ENCODE measurements around the gene TMC8.
A peak's percentile ranks its signal among the peaks of the same experiment; 100 is the strongest.
"Not testable (repeated sequence)": the region's sequence is repeated elsewhere in the genome, so short reads cannot be mapped to it uniquely, and the experiment has no call there.

TMC8 gene

DNA sequence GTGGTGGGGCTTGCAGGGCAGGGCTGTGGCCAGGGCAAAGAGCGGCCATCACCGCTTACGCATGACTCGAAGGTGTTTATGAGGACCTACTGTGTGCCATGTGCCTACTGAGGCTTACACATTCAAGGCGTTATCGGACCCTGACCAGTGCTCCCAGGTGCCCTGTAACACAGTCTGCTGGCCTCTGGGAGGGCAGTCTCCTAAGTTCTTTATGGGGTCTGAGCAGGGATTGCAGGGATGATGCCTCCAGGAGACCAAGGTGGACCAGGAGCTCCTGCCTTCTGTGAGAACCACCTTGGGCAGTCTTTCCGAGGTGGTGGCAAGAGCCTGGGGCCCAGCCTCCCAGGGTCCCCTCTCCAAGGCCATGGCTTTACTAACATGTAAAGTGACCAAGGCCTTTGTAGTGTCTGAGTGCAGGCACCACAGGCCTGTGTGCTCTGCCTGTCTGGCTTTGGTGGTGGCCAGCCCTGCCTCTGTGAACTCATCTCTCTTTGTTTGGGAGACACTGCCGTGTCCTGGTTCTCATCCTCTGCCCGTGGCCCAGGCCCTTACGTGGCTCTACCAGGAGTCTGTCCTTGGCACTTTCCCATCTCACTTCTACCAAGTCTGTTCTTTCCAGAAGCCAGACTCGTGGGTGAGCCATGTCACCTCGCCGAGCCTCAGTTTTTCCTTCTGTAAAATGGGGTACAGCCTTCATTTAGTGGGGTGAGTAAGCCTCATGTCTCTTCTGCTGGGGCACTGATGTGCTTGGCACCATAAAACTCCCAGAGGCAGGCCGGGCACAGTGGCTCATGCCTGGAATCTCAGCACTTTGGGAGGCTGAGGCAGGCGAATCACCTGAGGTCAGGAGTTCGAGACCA is 34.4 kb downstream of the TMC8 start:
- DNase-seq (no peak), ATAC-seq (replicated peaks) (no peak)
- Mint-ChIP-seq H3K36me3 (peaks cover 25 to 34% of the 10 kb centered on the region in 2 donors), H3K27me3 (no peaks in the 10 kb centered on the region), H3K9me3 (no peaks in the 10 kb centered on the region), H3K4me3 (peak overlapping the region; percentile 5 to 50), H3K4me1 (peaks cover 32 to 77% of the 10 kb centered on the region in 2 donors), H3K27ac (no peak overlapping the region)

DNA sequence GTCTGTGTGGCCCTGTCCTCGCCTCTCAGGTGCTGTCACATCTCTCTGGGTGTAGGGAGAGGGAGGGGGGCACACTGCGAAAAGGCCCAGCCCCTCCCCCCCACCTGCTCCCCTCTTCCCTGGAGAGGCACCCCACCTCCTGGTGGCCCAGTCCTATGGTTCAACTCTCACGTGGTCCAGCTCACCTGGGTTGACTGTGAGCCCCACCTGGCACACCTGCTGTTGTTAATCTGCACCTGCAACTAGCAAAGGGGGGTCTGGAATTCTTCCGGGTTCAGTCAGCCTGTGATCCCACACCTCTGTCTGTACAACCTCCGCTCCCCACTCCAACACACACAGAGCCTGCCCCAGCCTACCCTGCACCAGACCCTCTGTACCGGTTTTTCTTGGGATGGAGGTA is 35.8 kb downstream of the TMC8 start:
- H3K9me3 Mint-ChIP-seq, result no peaks in the 10 kb centered on the region
- peak overlapping the region; percentile 47 for H3K27ac Mint-ChIP-seq
- H3K27me3 Mint-ChIP-seq, result no peaks in the 10 kb centered on the region
- no peak for DNase-seq
- ATAC-seq (replicated peaks), result no peak
- H3K4me3 Mint-ChIP-seq, result peak overlapping the region in 1 of 2 donors; percentile 13
- peaks cover 33 to 77% of the 10 kb centered on the region in 2 donors for H3K4me1 Mint-ChIP-seq
- peaks cover 35 to 40% of the 10 kb centered on the region in 2 donors for H3K36me3 Mint-ChIP-seq

DNA sequence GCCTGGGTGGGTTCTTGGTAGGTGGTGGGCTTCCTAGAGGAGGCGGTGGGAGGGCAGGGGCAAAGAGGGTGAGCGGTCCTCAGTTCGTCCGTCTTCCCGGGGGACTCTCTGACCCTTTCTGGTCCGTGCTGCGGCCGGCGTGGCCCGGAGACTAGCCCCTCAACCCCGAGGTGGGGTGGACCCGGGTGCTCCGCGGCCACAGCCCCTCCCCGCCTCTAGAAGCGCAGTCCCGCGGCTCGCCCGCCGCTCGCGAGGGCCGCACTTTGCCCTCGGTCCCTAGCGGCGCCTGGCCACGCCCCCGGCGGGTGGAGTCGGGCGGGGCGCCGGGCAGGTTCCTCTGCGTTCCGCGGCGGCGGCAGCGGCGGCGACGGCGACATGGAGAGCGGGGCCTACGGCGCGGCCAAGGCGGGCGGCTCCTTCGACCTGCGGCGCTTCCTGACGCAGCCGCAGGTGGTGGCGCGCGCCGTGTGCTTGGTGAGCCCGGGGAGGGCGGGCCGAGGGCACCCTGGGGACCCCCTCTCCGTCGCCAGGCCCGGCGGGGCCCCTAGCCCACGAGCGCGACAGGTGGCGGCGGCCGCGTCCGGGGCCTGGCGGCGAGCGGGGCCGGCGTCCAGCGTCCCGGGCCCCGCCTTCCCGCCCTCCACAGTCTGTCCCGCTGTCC is 37.8 kb downstream of the TMC8 start, which contains the start of gene SYNGR2:
Gene SYNGR2, plus strand, starts transcription at position 340 of the 661 bp plus-strand sequence. Its CDS starts 36 bp downstream, at position 376.
- H3K27me3 Mint-ChIP-seq, result no peaks in the 10 kb centered on the region
- H3K9me3 Mint-ChIP-seq, result no peaks in the 10 kb centered on the region
- peaks cover 52 to 59% of the 10 kb centered on the region in 2 donors for H3K36me3 Mint-ChIP-seq
- peak; percentile 89 for DNase-seq
- peak; percentile 58 to 69 for ATAC-seq (replicated peaks)
- peak within 1 kb of the TSS; percentile 98 for H3K27ac Mint-ChIP-seq
- peak within 1 kb of the TSS; percentile 91 to 93 for H3K4me3 Mint-ChIP-seq
- peaks cover 44 to 81% of the 10 kb centered on the region in 2 donors for H3K4me1 Mint-ChIP-seq

DNA sequence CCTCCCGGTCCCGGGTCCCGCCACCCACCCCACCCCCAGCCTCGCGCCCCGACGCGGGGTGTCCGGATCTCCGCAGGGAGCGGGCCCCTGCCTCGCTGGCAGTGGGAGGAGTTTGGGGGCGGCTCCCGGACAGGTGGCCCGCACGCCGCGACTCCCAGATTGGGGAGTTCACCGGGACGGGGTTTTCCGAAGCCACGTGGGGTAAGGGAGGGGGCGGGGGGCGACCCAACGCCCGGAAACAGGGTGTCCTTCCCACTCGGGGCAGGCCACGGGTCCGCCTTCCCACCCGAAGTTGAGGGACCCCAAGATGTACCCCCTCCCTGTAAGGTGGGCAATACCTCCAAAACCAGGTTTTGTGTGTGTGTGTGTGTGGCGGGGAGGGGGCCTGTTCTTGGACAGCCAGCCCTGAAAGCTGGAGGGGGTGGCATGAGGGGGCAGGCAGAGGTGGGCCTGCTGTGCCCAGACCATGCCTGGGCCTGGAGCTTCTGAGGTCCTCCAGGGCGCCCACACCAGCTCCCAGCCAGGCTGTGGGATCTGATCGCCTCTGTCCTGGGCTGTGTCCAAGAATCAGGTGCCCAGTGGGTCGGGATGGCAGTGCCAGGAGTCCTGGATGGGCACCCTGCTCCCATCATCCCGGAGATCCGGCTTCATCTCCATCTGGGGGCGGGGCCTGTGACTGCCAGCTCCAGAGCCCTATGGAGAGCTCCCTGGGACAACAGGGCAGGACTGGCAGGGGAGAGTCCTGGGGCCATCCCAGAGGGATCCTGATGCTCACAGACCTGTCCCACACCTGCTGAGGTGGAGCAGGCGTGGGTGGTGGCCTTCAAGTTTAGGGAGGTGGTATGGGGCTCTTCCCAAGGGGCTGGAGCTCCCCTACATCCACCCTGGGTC is 38.6 kb downstream of the TMC8 start:
- ATAC-seq (replicated peaks), result peak; percentile 42 to 47
- no peaks in the 10 kb centered on the region for H3K27me3 Mint-ChIP-seq
- peak overlapping the region; percentile 97 for H3K27ac Mint-ChIP-seq
- H3K9me3 Mint-ChIP-seq, result no peaks in the 10 kb centered on the region
- H3K4me3 Mint-ChIP-seq, result peak overlapping the region; percentile 90 to 92
- H3K4me1 Mint-ChIP-seq, result peaks cover 48 to 81% of the 10 kb centered on the region in 2 donors
- H3K36me3 Mint-ChIP-seq, result peaks cover 60 to 66% of the 10 kb centered on the region in 2 donors
- peak; percentile 75 for DNase-seq

DNA sequence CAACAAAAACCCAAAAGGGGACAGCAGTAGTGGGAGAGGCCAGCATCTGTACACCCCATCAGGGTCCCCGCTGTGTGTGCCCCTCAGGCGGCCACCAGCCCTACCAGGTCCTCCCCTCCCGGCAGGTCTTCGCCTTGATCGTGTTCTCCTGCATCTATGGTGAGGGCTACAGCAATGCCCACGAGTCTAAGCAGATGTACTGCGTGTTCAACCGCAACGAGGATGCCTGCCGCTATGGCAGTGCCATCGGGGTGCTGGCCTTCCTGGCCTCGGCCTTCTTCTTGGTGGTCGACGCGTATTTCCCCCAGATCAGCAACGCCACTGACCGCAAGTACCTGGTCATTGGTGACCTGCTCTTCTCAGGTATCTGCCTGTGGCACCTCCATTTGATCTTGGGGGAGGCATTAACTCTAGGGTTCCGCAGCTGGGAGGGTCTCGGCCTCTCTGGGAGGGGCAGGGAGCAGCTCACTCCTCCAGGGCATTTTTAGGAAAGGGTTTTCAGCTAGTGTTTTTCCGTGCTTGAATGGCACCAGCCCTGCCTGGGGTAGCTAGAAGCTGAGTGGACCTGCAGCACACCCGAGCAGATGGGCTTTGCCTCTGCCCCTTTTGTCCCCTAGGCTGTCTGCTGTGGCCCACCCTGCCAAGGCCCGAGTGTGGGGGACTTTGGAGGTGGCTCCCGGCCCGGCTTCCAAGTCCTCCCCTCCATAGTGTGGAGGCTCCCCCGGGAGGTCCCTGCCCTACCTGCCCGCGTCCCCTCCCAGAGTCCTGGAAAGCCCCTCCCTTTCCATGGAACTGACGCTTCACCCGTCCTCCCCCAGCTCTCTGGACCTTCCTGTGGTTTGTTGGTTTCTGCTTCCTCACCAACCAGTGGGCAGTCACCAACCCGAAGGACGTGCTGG is 40.4 kb downstream of the TMC8 start:
- ATAC-seq (replicated peaks) (peak; percentile 9 to 10), DNase-seq (peak; percentile 76)
- Mint-ChIP-seq H3K4me3 (peak overlapping the region; percentile 90 to 92), H3K27me3 (no peaks in the 10 kb centered on the region), H3K4me1 (peaks cover 54 to 81% of the 10 kb centered on the region in 2 donors), H3K27ac (peak overlapping the region; percentile 97), H3K36me3 (peaks cover 75 to 76% of the 10 kb centered on the region in 2 donors), H3K9me3 (no peaks in the 10 kb centered on the region)

DNA sequence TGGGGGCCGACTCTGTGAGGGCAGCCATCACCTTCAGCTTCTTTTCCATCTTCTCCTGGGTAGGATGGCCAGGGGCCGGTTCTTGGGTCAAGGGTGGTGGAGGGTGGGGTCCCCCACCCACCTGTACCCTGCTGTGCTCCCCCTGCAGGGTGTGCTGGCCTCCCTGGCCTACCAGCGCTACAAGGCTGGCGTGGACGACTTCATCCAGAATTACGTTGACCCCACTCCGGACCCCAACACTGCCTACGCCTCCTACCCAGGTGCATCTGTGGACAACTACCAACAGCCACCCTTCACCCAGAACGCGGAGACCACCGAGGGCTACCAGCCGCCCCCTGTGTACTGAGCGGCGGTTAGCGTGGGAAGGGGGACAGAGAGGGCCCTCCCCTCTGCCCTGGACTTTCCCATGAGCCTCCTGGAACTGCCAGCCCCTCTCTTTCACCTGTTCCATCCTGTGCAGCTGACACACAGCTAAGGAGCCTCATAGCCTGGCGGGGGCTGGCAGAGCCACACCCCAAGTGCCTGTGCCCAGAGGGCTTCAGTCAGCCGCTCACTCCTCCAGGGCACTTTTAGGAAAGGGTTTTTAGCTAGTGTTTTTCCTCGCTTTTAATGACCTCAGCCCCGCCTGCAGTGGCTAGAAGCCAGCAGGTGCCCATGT is 41.1 kb downstream of the TMC8 start:
- Mint-ChIP-seq H3K4me3 (peak overlapping the region; percentile 90 to 92), H3K4me1 (peaks cover 61 to 84% of the 10 kb centered on the region in 2 donors), H3K36me3 (peaks cover 79 to 82% of the 10 kb centered on the region in 2 donors), H3K27ac (peak overlapping the region; percentile 97)
- ATAC-seq (replicated peaks); H3K27me3 Mint-ChIP-seq; H3K9me3 Mint-ChIP-seq; DNase-seq: not testable (repeated sequence)

DNA sequence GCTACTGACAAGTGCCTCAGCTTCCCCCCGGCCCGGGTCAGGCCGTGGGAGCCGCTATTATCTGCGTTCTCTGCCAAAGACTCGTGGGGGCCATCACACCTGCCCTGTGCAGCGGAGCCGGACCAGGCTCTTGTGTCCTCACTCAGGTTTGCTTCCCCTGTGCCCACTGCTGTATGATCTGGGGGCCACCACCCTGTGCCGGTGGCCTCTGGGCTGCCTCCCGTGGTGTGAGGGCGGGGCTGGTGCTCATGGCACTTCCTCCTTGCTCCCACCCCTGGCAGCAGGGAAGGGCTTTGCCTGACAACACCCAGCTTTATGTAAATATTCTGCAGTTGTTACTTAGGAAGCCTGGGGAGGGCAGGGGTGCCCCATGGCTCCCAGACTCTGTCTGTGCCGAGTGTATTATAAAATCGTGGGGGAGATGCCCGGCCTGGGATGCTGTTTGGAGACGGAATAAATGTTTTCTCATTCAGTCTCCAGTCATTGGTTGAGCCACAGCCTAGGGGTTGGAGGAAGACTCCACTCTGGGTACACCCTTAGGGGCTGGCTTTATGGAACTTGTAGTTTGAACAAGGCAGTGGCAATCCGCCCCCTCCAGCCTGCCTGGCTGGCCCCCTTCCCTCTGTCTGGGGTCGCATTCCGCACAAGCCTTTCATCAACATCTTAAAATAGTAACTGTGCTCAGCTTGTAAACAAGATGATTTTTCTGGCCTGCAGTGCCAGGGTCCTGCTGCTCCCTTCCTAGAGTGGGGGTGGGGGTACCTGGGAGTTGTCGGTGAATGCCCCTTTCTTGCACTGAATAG is 41.9 kb downstream of the TMC8 start:
- DNase-seq (peak; percentile 40), ATAC-seq (replicated peaks) (no peak)
- Mint-ChIP-seq H3K36me3 (peaks cover 84 to 87% of the 10 kb centered on the region in 2 donors), H3K27ac (peak overlapping the region; percentile 97), H3K4me3 (peak overlapping the region; percentile 90 to 92), H3K4me1 (peaks cover 64 to 86% of the 10 kb centered on the region in 2 donors), H3K27me3 (no peaks in the 10 kb centered on the region), H3K9me3 (no peaks in the 10 kb centered on the region)

DNA sequence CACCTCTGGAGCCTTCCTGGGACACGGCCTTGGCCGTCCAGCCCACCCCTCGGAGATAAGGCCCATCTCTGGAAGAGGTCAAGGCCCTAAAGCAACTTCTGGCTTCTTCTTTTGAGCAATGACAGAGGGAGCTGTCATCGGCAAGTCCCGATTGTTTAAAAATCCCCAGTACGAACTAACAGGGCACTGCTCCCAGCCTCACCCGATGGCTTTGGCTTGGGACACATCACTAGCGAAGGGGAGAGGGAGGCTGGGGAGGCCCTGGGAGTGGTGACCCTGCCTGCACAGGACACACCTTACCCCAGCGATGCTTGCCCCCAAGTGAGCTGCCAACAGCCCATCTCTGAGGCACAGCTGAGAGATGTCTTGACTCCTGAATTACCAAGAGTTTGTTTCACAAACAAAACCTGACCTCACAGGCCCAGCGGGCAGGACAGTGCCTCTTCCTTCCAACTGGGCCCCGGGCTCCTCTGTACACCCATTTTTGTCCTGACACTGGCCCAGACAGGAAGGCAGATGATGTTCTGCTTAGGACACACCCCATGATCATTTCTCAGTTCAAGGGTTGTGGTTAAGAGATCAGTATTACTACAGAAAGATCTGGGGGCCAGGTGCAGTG is 42.6 kb downstream of the TMC8 start:
- ATAC-seq (replicated peaks) (peak in 1 of 2 donors; percentile 4), DNase-seq (peak; percentile 29)
- peak overlapping the region; percentile 90 to 92 for H3K4me3 Mint-ChIP-seq
- peaks cover 85 to 87% of the 10 kb centered on the region in 2 donors for H3K36me3 Mint-ChIP-seq
- peaks cover 63 to 86% of the 10 kb centered on the region in 2 donors for H3K4me1 Mint-ChIP-seq
- H3K27me3 Mint-ChIP-seq, result no peaks in the 10 kb centered on the region
- no peaks in the 10 kb centered on the region for H3K9me3 Mint-ChIP-seq
- peak overlapping the region; percentile 97 for H3K27ac Mint-ChIP-seq

DNA sequence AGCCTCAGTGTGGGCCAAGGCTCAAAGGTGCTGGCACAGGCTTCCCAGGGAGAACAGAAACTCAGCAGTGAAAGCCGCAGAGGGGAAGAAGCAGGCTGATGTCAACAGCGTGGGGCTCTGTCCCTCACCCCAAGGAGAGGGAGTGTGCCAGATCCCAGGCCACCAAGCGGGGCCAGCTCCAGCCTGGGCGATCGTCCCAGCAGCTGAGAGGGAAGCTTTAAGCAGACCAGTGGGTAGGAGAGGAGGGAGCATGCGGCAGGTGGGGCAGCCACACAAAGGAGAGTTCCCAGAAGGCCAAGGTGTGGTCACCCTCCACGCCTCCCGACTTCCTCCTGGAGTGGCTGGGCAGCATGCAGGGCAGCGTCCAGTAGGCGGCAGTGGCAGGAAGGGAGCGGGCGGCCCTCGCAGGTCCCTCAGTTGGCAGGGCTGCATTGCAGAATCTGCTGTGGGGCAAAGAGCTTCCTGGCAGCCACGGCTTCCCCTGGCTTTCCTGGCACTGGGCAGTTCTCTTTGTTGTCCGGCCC is 43.8 kb downstream of the TMC8 start:
- peak; percentile 41 for DNase-seq
- H3K27ac Mint-ChIP-seq, result peak overlapping the region; percentile 97
- no peaks in the 10 kb centered on the region for H3K27me3 Mint-ChIP-seq
- peak; percentile 0 to 4 for ATAC-seq (replicated peaks)
- H3K36me3 Mint-ChIP-seq, result peaks cover 89 to 92% of the 10 kb centered on the region in 2 donors
- H3K4me1 Mint-ChIP-seq, result peaks cover 74 to 97% of the 10 kb centered on the region in 2 donors
- no peaks in the 10 kb centered on the region for H3K9me3 Mint-ChIP-seq
- peak overlapping the region; percentile 90 to 92 for H3K4me3 Mint-ChIP-seq

DNA sequence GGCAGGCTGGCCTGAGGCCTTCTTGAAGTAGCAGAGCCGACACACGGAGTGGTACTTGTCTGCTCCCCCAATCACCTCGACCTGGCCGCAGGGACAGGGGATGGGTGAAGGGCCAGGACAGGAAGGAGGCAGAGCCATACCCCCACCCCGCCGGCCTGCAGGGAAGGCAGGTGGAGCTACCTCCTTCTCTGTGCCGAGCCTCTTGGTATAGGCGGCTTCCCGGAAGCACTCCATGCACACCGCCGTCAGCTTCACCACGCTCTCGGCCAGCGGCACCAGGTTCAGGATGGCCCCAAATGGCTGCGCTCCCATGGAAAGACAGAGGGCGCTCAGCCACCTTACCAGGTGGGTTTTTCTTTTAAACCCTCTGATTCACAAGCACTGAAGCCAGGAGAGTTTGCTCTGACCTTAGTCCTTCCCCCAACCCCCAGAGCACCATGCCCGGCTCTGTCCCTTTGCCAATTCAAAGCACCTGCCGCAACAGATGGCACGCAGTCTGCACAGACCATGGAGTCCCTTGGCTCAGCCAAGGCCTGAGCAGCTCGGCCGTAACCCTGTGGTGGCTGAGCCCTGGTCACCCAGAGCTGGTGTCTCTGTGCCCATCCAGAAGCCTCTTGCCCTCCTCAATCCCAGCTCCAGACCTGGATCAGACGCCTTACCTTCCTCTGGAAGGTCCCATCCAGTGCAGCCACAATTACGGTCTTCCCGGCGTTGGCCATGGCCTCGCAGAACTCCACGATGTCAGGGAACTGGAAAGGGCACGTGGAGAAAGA is 44.5 kb downstream of the TMC8 start:
- Mint-ChIP-seq H3K27ac (peak overlapping the region; percentile 97), H3K9me3 (no peaks in the 10 kb centered on the region), H3K36me3 (peaks cover 86 to 87% of the 10 kb centered on the region in 2 donors), H3K27me3 (no peaks in the 10 kb centered on the region), H3K4me3 (peak overlapping the region; percentile 69 to 90), H3K4me1 (peaks cover 79 to 98% of the 10 kb centered on the region in 2 donors)
- ATAC-seq (replicated peaks) (no peak), DNase-seq (peak; percentile 17)

DNA sequence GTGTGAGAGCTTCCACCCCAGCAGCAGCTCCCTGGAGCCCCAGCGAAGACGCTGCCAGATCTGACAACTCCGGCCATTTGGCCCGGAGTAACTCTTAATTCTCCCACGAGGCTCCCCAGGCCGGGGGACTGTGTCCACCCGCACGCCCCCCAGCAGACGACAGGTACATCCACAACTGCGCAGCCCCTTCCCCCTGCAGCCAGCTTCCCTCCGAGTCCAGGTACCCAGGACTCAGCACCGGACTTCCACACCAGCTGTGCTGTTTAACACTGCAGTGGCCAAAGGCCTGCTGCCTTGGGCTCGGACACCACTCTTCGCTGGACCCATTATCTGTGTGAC is 45.0 kb downstream of the TMC8 start:
- peaks cover 80 to 98% of the 10 kb centered on the region in 2 donors for H3K4me1 Mint-ChIP-seq
- DNase-seq (peak; percentile 19), ATAC-seq (replicated peaks) (no peak)
- no peaks in the 10 kb centered on the region for H3K27me3 Mint-ChIP-seq
- no peaks in the 10 kb centered on the region for H3K9me3 Mint-ChIP-seq
- peak overlapping the region; percentile 97 for H3K27ac Mint-ChIP-seq
- peaks cover 84 to 86% of the 10 kb centered on the region in 2 donors for H3K36me3 Mint-ChIP-seq
- peak overlapping the region; percentile 69 to 90 for H3K4me3 Mint-ChIP-seq
